ENCODE results near the gene ZSWIM5.
A peak's percentile ranks its signal among the peaks of the same experiment; 100 is the strongest.

Gene ZSWIM5

DNA sequence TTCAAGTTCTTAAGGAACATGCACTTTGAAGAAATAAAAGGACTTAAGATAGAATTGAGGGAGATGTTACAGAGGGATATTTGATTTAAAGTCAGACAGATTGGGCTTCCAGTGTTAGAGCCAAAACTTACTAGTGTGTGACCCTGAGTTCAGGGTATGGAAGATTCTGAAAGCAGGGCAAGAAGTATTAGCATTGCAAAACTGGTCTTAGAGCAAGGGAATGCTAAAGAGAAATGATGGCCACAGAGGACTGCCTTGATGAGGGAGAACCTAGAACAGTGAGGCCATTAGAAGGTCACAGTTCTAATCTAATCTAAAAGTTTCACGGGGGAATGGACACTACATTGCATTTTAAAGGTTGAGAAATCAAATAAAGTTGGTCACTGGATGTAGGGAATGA, 148.9 kb downstream of the ZSWIM5 start:
- DNase-seq (ENCODE audit: insufficient read length), result no peak
- no peak for FAIRE-seq
- no peak for TF ChIP-seq TAF1 (IDR thresholded peaks at IDR 0.05; ENCODE audit: borderline replicate concordance, low read depth, low read length)
- no peak for TF ChIP-seq POLR2AphosphoS5 (IDR thresholded peaks at IDR 0.05; ENCODE audit: low read depth, low read length)
- TF ChIP-seq POLR2A (IDR thresholded peaks at IDR 0.05; ENCODE audit: low read depth, low read length), result no peak

- FAIRE-seq, result peak; percentile 42
- TF ChIP-seq POLR2AphosphoS5 (IDR thresholded peaks at IDR 0.05; ENCODE audit: low read depth, low read length) (no peak), TAF1 (IDR thresholded peaks at IDR 0.05; ENCODE audit: borderline replicate concordance, low read depth, low read length) (no peak), POLR2A (IDR thresholded peaks at IDR 0.05; ENCODE audit: low read depth, low read length) (no peak)
Observed at GRCh38 chr1:45051005-45051772, 155.2 kb downstream of the ZSWIM5 start.

DNA sequence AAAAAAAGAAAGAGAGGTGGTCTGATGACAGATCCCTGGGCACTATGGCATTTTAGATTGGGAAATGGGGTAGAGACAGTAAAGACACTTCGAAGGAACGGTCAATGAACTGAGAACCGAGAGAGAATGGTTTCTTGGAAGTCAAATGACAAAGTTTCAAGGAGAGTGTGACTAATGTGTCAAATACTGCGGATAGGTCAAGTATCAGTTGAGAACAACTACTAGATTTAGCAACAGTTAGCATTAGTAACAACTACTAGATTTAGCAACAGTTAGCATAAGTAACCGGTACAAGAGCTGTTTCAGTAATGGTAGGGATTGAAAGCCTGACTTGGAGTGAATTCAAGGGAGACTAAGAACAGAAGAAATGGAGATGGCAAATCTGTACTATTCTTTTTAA, 159.4 kb downstream of the ZSWIM5 start:
- TF ChIP-seq POLR2AphosphoS5 (IDR thresholded peaks at IDR 0.05; ENCODE audit: low read depth, low read length) (no peak), TAF1 (IDR thresholded peaks at IDR 0.05; ENCODE audit: borderline replicate concordance, low read depth, low read length) (no peak), POLR2A (IDR thresholded peaks at IDR 0.05; ENCODE audit: low read depth, low read length) (no peak)
- DNase-seq (ENCODE audit: insufficient read length), result no peak
- no peak for FAIRE-seq

More at GRCh38 chr1:45051005-45051772, 155.2 kb downstream of the ZSWIM5 start:
- no peak for DNase-seq (ENCODE audit: insufficient read length)

- FAIRE-seq (no peak), DNase-seq (ENCODE audit: insufficient read length) (no peak)
- no peak for TF ChIP-seq POLR2A (IDR thresholded peaks at IDR 0.05; ENCODE audit: low read depth, low read length)
- no peak for TF ChIP-seq TAF1 (IDR thresholded peaks at IDR 0.05; ENCODE audit: borderline replicate concordance, low read depth, low read length)
- no peak for TF ChIP-seq POLR2AphosphoS5 (IDR thresholded peaks at IDR 0.05; ENCODE audit: low read depth, low read length)
Observed at GRCh38 chr1:45044916-45045315, 161.5 kb downstream of the ZSWIM5 start.

GRCh38 chr1:45043094-45043493, 163.3 kb downstream of the ZSWIM5 start:
- TF ChIP-seq POLR2A (IDR thresholded peaks at IDR 0.05; ENCODE audit: low read depth, low read length) (no peak), TAF1 (IDR thresholded peaks at IDR 0.05; ENCODE audit: borderline replicate concordance, low read depth, low read length) (no peak), POLR2AphosphoS5 (IDR thresholded peaks at IDR 0.05; ENCODE audit: low read depth, low read length) (no peak)
- FAIRE-seq, result no peak

GRCh38 chr1:45040297-45040696, 166.1 kb downstream of the ZSWIM5 start:
- FAIRE-seq, result no peak
- no peak for DNase-seq (ENCODE audit: insufficient read length)
- TF ChIP-seq TAF1 (IDR thresholded peaks at IDR 0.05; ENCODE audit: borderline replicate concordance, low read depth, low read length) (no peak), POLR2AphosphoS5 (IDR thresholded peaks at IDR 0.05; ENCODE audit: low read depth, low read length) (no peak), POLR2A (IDR thresholded peaks at IDR 0.05; ENCODE audit: low read depth, low read length) (no peak)

More at GRCh38 chr1:45043094-45043493, 163.3 kb downstream of the ZSWIM5 start:
- no peak for DNase-seq (ENCODE audit: insufficient read length)

GRCh38 chr1:45038661-45039364, 167.6 kb downstream of the ZSWIM5 start:
- TF ChIP-seq TAF1 (IDR thresholded peaks at IDR 0.05; ENCODE audit: borderline replicate concordance, low read depth, low read length), result no peak
- TF ChIP-seq POLR2AphosphoS5 (IDR thresholded peaks at IDR 0.05; ENCODE audit: low read depth, low read length), result no peak
- TF ChIP-seq POLR2A (IDR thresholded peaks at IDR 0.05; ENCODE audit: low read depth, low read length), result no peak
- FAIRE-seq (no peak), DNase-seq (ENCODE audit: insufficient read length) (no peak)

GRCh38 chr1:45038240-45038639, 168.2 kb downstream of the ZSWIM5 start:
- TF ChIP-seq TAF1 (IDR thresholded peaks at IDR 0.05; ENCODE audit: borderline replicate concordance, low read depth, low read length) (no peak), POLR2AphosphoS5 (IDR thresholded peaks at IDR 0.05; ENCODE audit: low read depth, low read length) (no peak), POLR2A (IDR thresholded peaks at IDR 0.05; ENCODE audit: low read depth, low read length) (no peak)
- no peak for FAIRE-seq

GRCh38 chr1:45037456-45037855, 168.9 kb downstream of the ZSWIM5 start:
- FAIRE-seq (no peak), DNase-seq (ENCODE audit: insufficient read length) (no peak)

More at GRCh38 chr1:45038240-45038639, 168.2 kb downstream of the ZSWIM5 start:
- DNase-seq (ENCODE audit: insufficient read length), result no peak

DNA sequence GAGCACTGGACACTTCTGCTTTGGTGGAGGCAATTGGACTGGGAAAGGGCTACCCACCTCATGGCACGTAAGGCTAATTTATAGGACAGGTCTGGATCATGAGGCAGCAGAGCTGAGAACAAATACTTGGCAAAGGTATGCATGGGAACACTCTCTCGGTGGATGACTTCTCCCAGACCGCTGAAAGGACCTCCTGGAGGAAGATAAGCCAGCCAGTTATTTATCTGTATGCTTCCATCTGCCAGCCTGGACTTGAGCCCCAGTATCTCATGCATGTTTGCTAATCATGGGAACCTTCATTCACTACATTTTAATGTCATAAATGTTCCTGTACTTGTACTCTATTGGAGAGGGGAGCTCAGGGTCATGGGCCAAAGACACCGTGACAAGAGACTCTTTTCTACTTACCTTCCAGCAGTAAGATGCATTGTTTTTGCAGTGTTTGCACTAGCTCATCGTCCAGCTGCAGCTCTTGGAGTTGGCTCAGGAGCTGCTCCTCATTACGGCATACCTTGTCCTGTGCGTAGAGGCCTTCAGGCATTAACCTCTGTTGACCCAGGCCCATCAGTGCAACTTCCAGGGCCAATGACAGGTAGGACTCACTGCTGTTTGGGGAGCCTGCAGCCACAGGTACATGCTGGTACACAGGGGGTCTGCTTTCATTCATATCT, 170.6 kb downstream of the ZSWIM5 start:
- TF ChIP-seq POLR2AphosphoS5 (IDR thresholded peaks at IDR 0.05; ENCODE audit: low read depth, low read length), result no peak
- TF ChIP-seq POLR2A (IDR thresholded peaks at IDR 0.05; ENCODE audit: low read depth, low read length), result no peak
- no peak for TF ChIP-seq TAF1 (IDR thresholded peaks at IDR 0.05; ENCODE audit: borderline replicate concordance, low read depth, low read length)
- no peak for FAIRE-seq

More at GRCh38 chr1:45037456-45037855, 168.9 kb downstream of the ZSWIM5 start:
- TF ChIP-seq POLR2A (IDR thresholded peaks at IDR 0.05; ENCODE audit: low read depth, low read length) (no peak), TAF1 (IDR thresholded peaks at IDR 0.05; ENCODE audit: borderline replicate concordance, low read depth, low read length) (no peak), POLR2AphosphoS5 (IDR thresholded peaks at IDR 0.05; ENCODE audit: low read depth, low read length) (no peak)

DNA sequence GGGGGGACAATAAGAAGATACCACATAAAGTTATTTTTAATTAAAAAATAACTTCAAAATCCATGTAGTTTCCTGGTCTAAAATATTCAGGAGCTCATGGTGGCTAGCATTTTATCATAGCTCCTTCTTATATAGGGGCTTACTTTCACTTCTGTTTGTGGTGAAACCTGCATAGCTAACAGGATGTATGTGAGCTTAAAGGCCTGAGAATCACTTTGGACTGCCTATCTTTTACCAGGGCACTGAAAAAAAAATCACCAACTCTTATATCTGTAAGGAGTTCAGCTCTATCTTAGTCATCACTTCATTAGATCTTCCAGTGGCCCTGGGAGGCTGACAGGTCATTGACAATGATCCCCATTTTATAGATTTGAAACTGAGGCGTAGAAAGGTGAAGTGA, 173.0 kb downstream of the ZSWIM5 start:
- FAIRE-seq, result no peak
- no peak for TF ChIP-seq POLR2A (IDR thresholded peaks at IDR 0.05; ENCODE audit: low read depth, low read length)
- TF ChIP-seq TAF1 (IDR thresholded peaks at IDR 0.05; ENCODE audit: borderline replicate concordance, low read depth, low read length), result no peak
- no peak for TF ChIP-seq POLR2AphosphoS5 (IDR thresholded peaks at IDR 0.05; ENCODE audit: low read depth, low read length)
- peak; percentile 40 for DNase-seq (ENCODE audit: insufficient read length)

More for the DNA sequence above, 170.6 kb downstream of the ZSWIM5 start:
- DNase-seq (ENCODE audit: insufficient read length), result no peak

Measured in GM12892 (cell line).